CD4-positive, alpha-beta T cell treated with Interleukin-17A for 1 hour (primary cell): ENCODE results near the gene ANXA2R.
"Not testable (repeated sequence)": the region's sequence is repeated elsewhere in the genome, so short reads cannot be mapped to it uniquely, and the experiment has no call there.

ENCODE experiments used
- DNase-seq: peaks from one replicate; pipeline ENCODE4 v3.0.0-alpha.2; 2020

The ANXA2R gene

GRCh38 chr5:43055098-43055497 is 15.0 kb upstream of the ANXA2R start:
- DNase-seq = not testable (repeated sequence)

GRCh38 chr5:43051684-43052083 is 11.6 kb upstream of the ANXA2R start:
- DNase-seq = no peak

GRCh38 chr5:43050384-43050783 is 10.3 kb upstream of the ANXA2R start:
- DNase-seq = no peak

GRCh38 chr5:43049236-43049635 is 9.1 kb upstream of the ANXA2R start:
- no peak for DNase-seq

- no peak for DNase-seq
These were observed 6.4 kb upstream of the ANXA2R start for GRCh38 chr5:43046474-43046873.

- DNase-seq = no peak
These were observed 5.1 kb upstream of the ANXA2R start for GRCh38 chr5:43045236-43045635.

GRCh38 chr5:43044181-43044914 is 4.2 kb upstream of the ANXA2R start:
- no peak for DNase-seq

GRCh38 chr5:43043400-43043756 is 3.3 kb upstream of the ANXA2R start:
- DNase-seq = no peak

- peak; percentile 80 for DNase-seq
These were observed 2.7 kb upstream of the ANXA2R start for GRCh38 chr5:43042626-43043399.

- peak; percentile 92 for DNase-seq
These were observed 2.1 kb upstream of the ANXA2R start for GRCh38 chr5:43042176-43042625.

- DNase-seq = peak; percentile 82
These were observed 1.6 kb upstream of the ANXA2R start for GRCh38 chr5:43041669-43042175.

GRCh38 chr5:43041110-43041668 is 1.1 kb upstream of the ANXA2R start:
- DNase-seq = peak; percentile 70

GRCh38 chr5:43039471-43040286 is 440 bp downstream of the ANXA2R start:
- DNase-seq = peak; percentile 79

- no peak for DNase-seq
These were observed 1.0 kb downstream of the ANXA2R start for GRCh38 chr5:43039152-43039470.

- DNase-seq = peak; percentile 49
These were observed 1.6 kb downstream of the ANXA2R start for GRCh38 chr5:43038496-43038989.

- peak; percentile 81 for DNase-seq
These were observed 2.3 kb downstream of the ANXA2R start for GRCh38 chr5:43037636-43038495.

- no peak for DNase-seq
These were observed 3.1 kb downstream of the ANXA2R start for GRCh38 chr5:43036856-43037635.

GRCh38 chr5:43036409-43036808 is 3.7 kb downstream of the ANXA2R start:
- DNase-seq = peak; percentile 43

GRCh38 chr5:43034591-43034968 is 5.5 kb downstream of the ANXA2R start:
- DNase-seq = no peak

- DNase-seq = no peak
These were observed 6.1 kb downstream of the ANXA2R start for GRCh38 chr5:43033841-43034590.
